Suprapubic skin (tissue), 4 donors: Measurements from ENCODE around the gene HOXA6. TPM values are rescaled to one million over a fixed set of nuclear protein-coding genes. Genes with fewer than 3 reads are reported as not detected.
A peak's percentile ranks its signal among the peaks of the same experiment; 100 is the strongest.

Experiments used
- DNase-seq, 2 donors: peaks; one replicate each; pipeline ENCODE4 v3.0.0-alpha.2; 2019; ENCODE audit warnings: low spot score in 2 of 2
- H3K27ac ChIP-seq: fragments of 200-600 bp; sonication (generic); one replicate; pipeline ENCODE4 v1.5.1; 2019
- H3K27me3 ChIP-seq: fragments of 200-600 bp; sonication (generic); one replicate; pipeline ENCODE4 v1.5.1; 2019
- H3K36me3 ChIP-seq: fragments of 200-600 bp; sonication (generic); one replicate; pipeline ENCODE4 v1.5.1; 2019
- H3K4me1 ChIP-seq: fragments of 200-600 bp; sonication (generic); one replicate; pipeline ENCODE4 v1.5.1; 2019
- H3K4me3 ChIP-seq: fragments of 200-600 bp; sonication (generic); one replicate; pipeline ENCODE4 v1.5.1; 2019; ENCODE audit warnings: mild to moderate bottlenecking
- H3K9me3 ChIP-seq: fragments of 200-600 bp; sonication (generic); one replicate; pipeline ENCODE4 v1.5.1; 2019
- CTCF ChIP-seq, 2 donors: fragments of 200-600 bp in 1 of 2; fragments of 450-650 bp in 1 of 2; sonication (generic) in 1 of 2; IDR thresholded peaks; one replicate each; pipeline ENCODE4 v1.5.1; 2016 to 2019; ENCODE audit warnings: antibody characterized with exemption in 2 of 2, mild to moderate bottlenecking in 1 of 2, moderate library complexity in 1 of 2
- EP300 ChIP-seq: sonication (generic); formaldehyde crosslinking; IDR thresholded peaks from one replicate; pipeline ENCODE4 v1.6.1; 2017; ENCODE audit warnings: antibody characterized with exemption
- POLR2A ChIP-seq, 2 donors: fragments of 450-650 bp; IDR thresholded peaks; one replicate each; pipeline ENCODE4 v1.6.1; 2017; ENCODE audit warnings: antibody characterized with exemption in 2 of 2, mild to moderate bottlenecking in 2 of 2, moderate library complexity in 2 of 2
- POLR2AphosphoS5 ChIP-seq, 3 donors: sonication (generic); formaldehyde crosslinking; IDR thresholded peaks; one replicate each; pipeline ENCODE4 v1.6.1; 2017; ENCODE audit warnings: antibody characterized with exemption in 3 of 3
- WGBS: methylation state at CpG from one replicate; pipeline ENCODE4 v1.1.5; 2018; 5-methylcytosine and 5-hydroxymethylcytosine counted together
- total RNA-seq, 4 donors: library from RNA; depleted of rRNA; stranded (reverse); fragments of >200 nt; gene quantifications; one replicate each; pipeline ENCODE4 v1.1.0, GENCODE V29; 2016

Gene HOXA6
- total RNA-seq, 4 donors from 2014 or later = 4.0 to 9.3 (median 6.4) TPM

- Histone ChIP-seq H3K36me3 (no peaks in the 10 kb centered on the region), H3K4me3 (peak overlapping the region; percentile 84)
Observed at GRCh38 chr7:27166531-27167505, 19.2 kb upstream of the HOXA6 start.

GRCh38 chr7:27165996-27166530 is 18.5 kb upstream of the HOXA6 start:
- Histone ChIP-seq H3K36me3 (no peaks in the 10 kb centered on the region), H3K4me1 (peaks cover 78% of the 10 kb centered on the region), H3K9me3 (no peaks in the 10 kb centered on the region), H3K27me3 (peaks cover 20% of the 10 kb centered on the region), H3K4me3 (peak overlapping the region; percentile 84), H3K27ac (peak overlapping the region; percentile 97)
- TF ChIP-seq POLR2A (IDR thresholded peaks at IDR 0.05) (no peak), EP300 (no peak)
- under 1% methylated on average over 11 of the region's 46 CpGs for WGBS
- peak in 1 of 2 donors; percentile 72 for DNase-seq

More at GRCh38 chr7:27166531-27167505, 19.2 kb upstream of the HOXA6 start:
- no peak for TF ChIP-seq CTCF (IDR thresholded peaks at IDR 0.05)
- TF ChIP-seq POLR2AphosphoS5 (IDR thresholded peaks at IDR 0.05) = no peak
- no peak for TF ChIP-seq POLR2A (IDR thresholded peaks at IDR 0.05)
- TF ChIP-seq EP300 = no peak
- no peaks in the 10 kb centered on the region for H3K9me3 ChIP-seq
- H3K27ac ChIP-seq = peak overlapping the region; percentile 97
- H3K4me1 ChIP-seq = peaks cover 78% of the 10 kb centered on the region
- peak in 1 of 2 donors; percentile 74 for DNase-seq
- 16% methylated on average over 30 of the region's 50 CpGs for WGBS
- H3K27me3 ChIP-seq = peaks cover 20% of the 10 kb centered on the region

GRCh38 chr7:27165089-27165995 is 17.8 kb upstream of the HOXA6 start, which contains the start of gene HOXA9:
Gene HOXA9 (minus strand): TSS chr7:27165537. CDS start chr7:27165457, 80 bp downstream.
- DNase-seq = peak; percentile 94 to 97
- peaks cover 20% of the 10 kb centered on the region for H3K27me3 ChIP-seq
- no peaks in the 10 kb centered on the region for H3K36me3 ChIP-seq
- peak within 1 kb of the TSS; percentile 84 for H3K4me3 ChIP-seq
- H3K9me3 ChIP-seq = no peaks in the 10 kb centered on the region
- H3K27ac ChIP-seq = peak within 1 kb of the TSS; percentile 97
- under 1% methylated on average over 43 of the region's 82 CpGs for WGBS
- no peak for TF ChIP-seq EP300
- no peak for TF ChIP-seq CTCF (IDR thresholded peaks at IDR 0.05)
- peak in 1 of 2 donors; percentile 48 for TF ChIP-seq POLR2A (IDR thresholded peaks at IDR 0.05)
- TF ChIP-seq POLR2AphosphoS5 (IDR thresholded peaks at IDR 0.05) = peak in 2 of 3 donors; percentile 28 to 67
- H3K4me1 ChIP-seq = peaks cover 80% of the 10 kb centered on the region

- Histone ChIP-seq H3K27me3 (peaks cover 15% of the 10 kb centered on the region), H3K27ac (peak overlapping the region; percentile 97)
- TF ChIP-seq CTCF (IDR thresholded peaks at IDR 0.05) (no peak), POLR2A (IDR thresholded peaks at IDR 0.05) (no peak), POLR2AphosphoS5 (IDR thresholded peaks at IDR 0.05) (no peak), EP300 (no peak)
Observed at GRCh38 chr7:27164367-27165088, 17.0 kb upstream of the HOXA6 start.

GRCh38 chr7:27164045-27164366 is 16.4 kb upstream of the HOXA6 start:
- no peak for DNase-seq
- Histone ChIP-seq H3K9me3 (no peaks in the 10 kb centered on the region), H3K36me3 (no peaks in the 10 kb centered on the region), H3K4me1 (peaks cover 72% of the 10 kb centered on the region), H3K27me3 (peaks cover 13% of the 10 kb centered on the region), H3K4me3 (peak overlapping the region; percentile 84), H3K27ac (peak overlapping the region; percentile 97)
- no peak for TF ChIP-seq POLR2A (IDR thresholded peaks at IDR 0.05)
- TF ChIP-seq CTCF (IDR thresholded peaks at IDR 0.05) = no peak
- TF ChIP-seq POLR2AphosphoS5 (IDR thresholded peaks at IDR 0.05) = no peak
- TF ChIP-seq EP300 = no peak
- 14% methylated on average over 12 of the region's 12 CpGs for WGBS

More at GRCh38 chr7:27164367-27165088, 17.0 kb upstream of the HOXA6 start:
- no peaks in the 10 kb centered on the region for H3K9me3 ChIP-seq
- peaks cover 77% of the 10 kb centered on the region for H3K4me1 ChIP-seq
- no peaks in the 10 kb centered on the region for H3K36me3 ChIP-seq
- peak in 1 of 2 donors; percentile 79 for DNase-seq
- peak overlapping the region; percentile 84 for H3K4me3 ChIP-seq
- WGBS = 1% methylated on average over 39 of the region's 47 CpGs
